Ishikawa (cell line): Measurements from ENCODE around the gene ZDBF2.

ENCODE experiments used
- CEBPB ChIP-seq: IDR thresholded peaks from 2 replicates; pipeline ENCODE4 v1.6.1; 2012
- CREB1 ChIP-seq: IDR thresholded peaks from 2 replicates; pipeline ENCODE4 v1.6.1; 2012; ENCODE audit warnings: low read depth
- EGR1 ChIP-seq: IDR thresholded peaks from 2 replicates; pipeline ENCODE4 v1.6.1; 2012
- EP300 ChIP-seq: IDR thresholded peaks from 2 replicates; pipeline ENCODE4 v1.6.1; 2012; ENCODE audit warnings: borderline replicate concordance
- FOXM1 ChIP-seq: IDR thresholded peaks from 2 replicates; pipeline ENCODE4 v1.6.1; 2012; ENCODE audit warnings: low read depth, borderline replicate concordance
- MAX ChIP-seq: IDR thresholded peaks from 2 replicates; pipeline ENCODE4 v1.6.1; 2012
- NFIC ChIP-seq: IDR thresholded peaks from 2 replicates; pipeline ENCODE4 v1.6.1; 2012
- RAD21 ChIP-seq: IDR thresholded peaks from 2 replicates; pipeline ENCODE4 v1.6.1; 2012; ENCODE audit warnings: low read depth
- REST ChIP-seq: IDR thresholded peaks from 2 replicates; pipeline ENCODE4 v1.6.1; 2012; ENCODE audit warnings: low read depth, mild to moderate bottlenecking
- TAF1 ChIP-seq: IDR thresholded peaks from 2 replicates; pipeline ENCODE4 v1.6.1; 2012; ENCODE audit warnings: low read depth, mild to moderate bottlenecking
- TCF12 ChIP-seq: IDR thresholded peaks from 2 replicates; pipeline ENCODE4 v1.6.1; 2012; ENCODE audit warnings: low read depth
- TEAD4 ChIP-seq: IDR thresholded peaks from 2 replicates; pipeline ENCODE4 v1.6.1; 2012
- USF1 ChIP-seq: IDR thresholded peaks from 2 replicates; pipeline ENCODE4 v1.6.1; 2012
- YY1 ChIP-seq: IDR thresholded peaks from 2 replicates; pipeline ENCODE4 v1.6.1; 2012; ENCODE audit warnings: low read depth
- ZBTB7A ChIP-seq: IDR thresholded peaks from 2 replicates; pipeline ENCODE4 v1.6.1; 2012; ENCODE audit warnings: low read depth

ZDBF2 gene

GRCh38 chr2:206354129-206354528, 79.7 kb downstream of the ZDBF2 start:
- TF ChIP-seq TAF1 (no peak), TEAD4 (no peak), TCF12 (no peak), CEBPB (no peak), USF1 (no peak), ZBTB7A (no peak), EGR1 (no peak), FOXM1 (no peak), CREB1 (no peak), YY1 (no peak)

GRCh38 chr2:206361407-206362045, 87.1 kb downstream of the ZDBF2 start:
- TF ChIP-seq TEAD4 (no peak), NFIC (no peak), TCF12 (no peak), FOXM1 (no peak), CEBPB (no peak), USF1 (no peak), MAX (no peak), RAD21 (no peak), ZBTB7A (no peak), TAF1 (no peak), REST (no peak), CREB1 (no peak), YY1 (no peak), EP300 (no peak)
